Measurements from ENCODE around the gene ZNF236. TPM values are rescaled to one million over a fixed set of nuclear protein-coding genes. Genes with fewer than 3 reads are reported as not detected.

ZNF236 gene
- total RNA-seq, 1 donor from 2014 or later = 13.3 TPM

GRCh38 chr18:76881744-76882143, 59.4 kb downstream of the ZNF236 start:
- Mint-ChIP-seq H3K4me1 (ENCODE audit: low read depth, unreplicated experiment) (no peaks in the 10 kb centered on the region), H3K27ac (ENCODE audit: unreplicated experiment) (no peak overlapping the region), H3K36me3 (ENCODE audit: low read depth, unreplicated experiment) (peaks cover 14% of the 10 kb centered on the region), H3K27me3 (ENCODE audit: low read depth, unreplicated experiment) (no peaks in the 10 kb centered on the region), H3K9me3 (ENCODE audit: unreplicated experiment) (no peaks in the 10 kb centered on the region), H3K4me3 (ENCODE audit: unreplicated experiment) (no peak overlapping the region)
- Histone ChIP-seq H3K4me3 (ENCODE audit: insufficient read depth, low read depth, low read length) (no peak overlapping the region), H3K79me2 (ENCODE audit: insufficient read depth, low read length) (no peaks in the 10 kb centered on the region), H2AFZ (ENCODE audit: low read depth, low read length) (no peak overlapping the region), H3K4me2 (ENCODE audit: low read length) (no peak overlapping the region), H3K4me1 (ENCODE audit: insufficient read depth, low read length) (no peaks in the 10 kb centered on the region), H3K9ac (ENCODE audit: low read length) (no peak overlapping the region), H4K20me1 (ENCODE audit: insufficient read depth, low read length) (no peaks in the 10 kb centered on the region), H3K9me3 (ENCODE audit: insufficient read depth, low read depth, low read length) (no peaks in the 10 kb centered on the region), H3K36me3 (ENCODE audit: insufficient read depth, low read length) (peaks cover 7% of the 10 kb centered on the region), H3K27me3 (ENCODE audit: insufficient read depth, low read length) (no peaks in the 10 kb centered on the region), H3K27ac (ENCODE audit: low read depth, low read length) (no peak overlapping the region)
- FAIRE-seq (no peak), DNase-seq (ENCODE audit: low read depth) (no peak)
- TF ChIP-seq CTCF (IDR thresholded peaks at IDR 0.05; ENCODE audit: insufficient read depth, low read depth, low read length) = no peak
- no peak for TF ChIP-seq EZH2 (IDR thresholded peaks at IDR 0.05; ENCODE audit: insufficient read depth, low read length)

GRCh38 chr18:76882146-76882545, 59.8 kb downstream of the ZNF236 start:
- Histone ChIP-seq H3K27me3 (ENCODE audit: insufficient read depth, low read length) (no peaks in the 10 kb centered on the region), H3K9ac (ENCODE audit: low read length) (no peak overlapping the region), H3K4me1 (ENCODE audit: insufficient read depth, low read length) (no peaks in the 10 kb centered on the region), H3K27ac (ENCODE audit: low read depth, low read length) (no peak overlapping the region), H3K4me2 (ENCODE audit: low read length) (no peak overlapping the region), H2AFZ (ENCODE audit: low read depth, low read length) (no peak overlapping the region), H3K79me2 (ENCODE audit: insufficient read depth, low read length) (no peaks in the 10 kb centered on the region), H3K36me3 (ENCODE audit: insufficient read depth, low read length) (peaks cover 6% of the 10 kb centered on the region), H3K9me3 (ENCODE audit: insufficient read depth, low read depth, low read length) (no peaks in the 10 kb centered on the region), H4K20me1 (ENCODE audit: insufficient read depth, low read length) (no peaks in the 10 kb centered on the region), H3K4me3 (ENCODE audit: insufficient read depth, low read depth, low read length) (no peak overlapping the region)
- Mint-ChIP-seq H3K27me3 (ENCODE audit: low read depth, unreplicated experiment) (no peaks in the 10 kb centered on the region), H3K4me3 (ENCODE audit: unreplicated experiment) (no peak overlapping the region), H3K4me1 (ENCODE audit: low read depth, unreplicated experiment) (no peaks in the 10 kb centered on the region), H3K27ac (ENCODE audit: unreplicated experiment) (no peak overlapping the region), H3K9me3 (ENCODE audit: unreplicated experiment) (no peaks in the 10 kb centered on the region), H3K36me3 (ENCODE audit: low read depth, unreplicated experiment) (peaks cover 18% of the 10 kb centered on the region)
- no peak for FAIRE-seq
- no peak for DNase-seq (ENCODE audit: low read depth)
- no peak for TF ChIP-seq EZH2 (IDR thresholded peaks at IDR 0.05; ENCODE audit: insufficient read depth, low read length)
- no peak for TF ChIP-seq CTCF (IDR thresholded peaks at IDR 0.05; ENCODE audit: insufficient read depth, low read depth, low read length)

- no peak for FAIRE-seq
- Mint-ChIP-seq H3K27ac (ENCODE audit: unreplicated experiment) (no peak overlapping the region), H3K4me3 (ENCODE audit: unreplicated experiment) (no peak overlapping the region), H3K4me1 (ENCODE audit: low read depth, unreplicated experiment) (no peaks in the 10 kb centered on the region), H3K36me3 (ENCODE audit: low read depth, unreplicated experiment) (peaks cover 33% of the 10 kb centered on the region), H3K9me3 (ENCODE audit: unreplicated experiment) (no peaks in the 10 kb centered on the region), H3K27me3 (ENCODE audit: low read depth, unreplicated experiment) (no peaks in the 10 kb centered on the region)
- no peak overlapping the region for H3K27ac ChIP-seq (ENCODE audit: low read depth, low read length)
- H4K20me1 ChIP-seq (ENCODE audit: insufficient read depth, low read length) = no peaks in the 10 kb centered on the region
- no peaks in the 10 kb centered on the region for H3K9me3 ChIP-seq (ENCODE audit: insufficient read depth, low read depth, low read length)
- H3K4me2 ChIP-seq (ENCODE audit: low read length) = no peak overlapping the region
- no peak for TF ChIP-seq EZH2 (IDR thresholded peaks at IDR 0.05; ENCODE audit: insufficient read depth, low read length)
- TF ChIP-seq CTCF (IDR thresholded peaks at IDR 0.05; ENCODE audit: insufficient read depth, low read depth, low read length) = no peak
- no peaks in the 10 kb centered on the region for H3K27me3 ChIP-seq (ENCODE audit: insufficient read depth, low read length)
- H3K4me3 ChIP-seq (ENCODE audit: insufficient read depth, low read depth, low read length) = no peak overlapping the region
- no peak for DNase-seq (ENCODE audit: low read depth)
- H3K36me3 ChIP-seq (ENCODE audit: insufficient read depth, low read length) = peaks cover 11% of the 10 kb centered on the region
- no peak overlapping the region for H3K9ac ChIP-seq (ENCODE audit: low read length)
- no peaks in the 10 kb centered on the region for H3K79me2 ChIP-seq (ENCODE audit: insufficient read depth, low read length)
- H3K4me1 ChIP-seq (ENCODE audit: insufficient read depth, low read length) = no peaks in the 10 kb centered on the region
- H2AFZ ChIP-seq (ENCODE audit: low read depth, low read length) = no peak overlapping the region
Observed at GRCh38 chr18:76885001-76885400, 62.6 kb downstream of the ZNF236 start.
